Stimulated activated CD4-positive, alpha-beta T cell treated with anti-CD3 and anti-CD28 coated beads, Interleukin-2, amount 100 ng/mL, for 24 hours (primary cell): Measurements from ENCODE around the gene MYO18B.

Source experiments
- DNase-seq, 2 donors: peaks; one replicate each; pipeline ENCODE4 v3.0.0-alpha.2; 2020

The MYO18B gene

DNA sequence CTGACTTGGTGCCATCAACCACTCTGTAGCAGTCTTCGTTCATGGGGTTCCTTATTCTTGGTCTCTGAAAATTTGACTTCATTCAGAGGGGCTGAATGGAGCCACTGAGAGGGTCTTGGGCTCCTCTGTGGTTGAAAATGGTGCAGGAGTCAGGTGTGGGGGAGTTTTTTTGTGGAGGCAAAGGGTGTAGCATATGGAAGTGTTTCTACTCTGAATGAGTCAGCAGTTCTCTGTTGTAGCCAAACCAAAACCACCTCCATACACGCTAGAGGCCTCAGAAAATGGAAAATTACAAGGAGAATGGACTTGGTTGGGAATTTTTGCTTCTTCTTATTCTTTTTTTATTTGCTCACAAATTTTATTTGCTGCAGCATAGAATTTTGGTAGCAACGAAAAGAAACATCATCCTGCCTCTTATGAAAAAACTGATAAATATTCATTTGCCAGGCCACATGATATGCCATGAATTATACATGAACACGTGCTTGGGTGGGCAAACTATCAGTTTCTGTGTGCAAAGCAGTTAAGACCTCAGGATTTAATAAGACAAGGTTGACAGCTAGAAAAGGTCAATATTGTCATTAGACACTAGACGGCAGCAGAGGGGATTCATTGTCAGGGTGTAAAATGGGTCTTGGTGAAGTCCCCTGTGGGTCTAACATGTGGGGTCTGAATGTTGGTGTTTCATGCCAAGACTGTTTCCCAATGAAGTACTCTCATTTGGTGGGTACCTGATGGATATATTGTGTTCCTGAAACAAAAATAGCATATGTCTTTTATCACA is 111.7 kb downstream of the MYO18B start:
- DNase-seq: no peak

DNA sequence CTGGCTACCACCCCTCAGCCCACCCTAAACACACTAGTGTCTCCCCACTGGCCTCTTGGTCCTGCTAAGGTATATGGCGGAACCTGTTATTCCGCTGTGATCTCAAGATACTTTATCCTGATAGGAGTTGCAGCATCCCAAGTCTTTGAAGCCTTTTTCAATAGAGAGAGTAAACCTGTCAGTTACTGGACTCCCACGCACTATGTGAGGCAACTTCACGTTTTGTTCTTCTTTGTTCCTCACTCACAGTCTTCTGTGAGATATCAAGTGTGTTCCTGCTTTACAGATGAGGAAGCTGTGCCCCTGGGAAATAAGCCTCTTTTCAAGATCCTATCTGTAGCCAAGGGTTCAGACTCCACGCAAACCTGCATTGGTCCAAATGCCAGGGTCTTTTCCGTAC is 127.8 kb downstream of the MYO18B start:
- DNase-seq: no peak

DNA sequence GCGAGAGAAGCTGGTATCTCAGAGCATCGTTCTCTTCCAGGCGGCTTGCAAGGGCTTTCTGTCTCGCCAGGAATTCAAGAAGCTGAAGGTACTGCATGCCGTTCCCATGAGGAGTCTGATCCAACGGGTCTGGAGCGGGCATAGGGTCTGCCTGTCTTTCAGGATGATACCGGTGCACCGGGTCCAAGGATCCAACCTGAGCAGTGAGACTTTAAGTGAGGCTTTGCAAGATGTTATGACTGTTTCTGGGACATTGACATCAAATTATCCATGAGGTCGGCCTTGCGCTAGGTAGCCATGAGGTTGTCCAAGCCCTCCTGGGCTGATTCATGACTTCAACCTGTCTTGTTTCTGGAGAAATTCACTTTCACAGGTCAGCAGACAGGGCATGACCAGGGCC is 132.3 kb downstream of the MYO18B start:
- DNase-seq: no peak

DNA sequence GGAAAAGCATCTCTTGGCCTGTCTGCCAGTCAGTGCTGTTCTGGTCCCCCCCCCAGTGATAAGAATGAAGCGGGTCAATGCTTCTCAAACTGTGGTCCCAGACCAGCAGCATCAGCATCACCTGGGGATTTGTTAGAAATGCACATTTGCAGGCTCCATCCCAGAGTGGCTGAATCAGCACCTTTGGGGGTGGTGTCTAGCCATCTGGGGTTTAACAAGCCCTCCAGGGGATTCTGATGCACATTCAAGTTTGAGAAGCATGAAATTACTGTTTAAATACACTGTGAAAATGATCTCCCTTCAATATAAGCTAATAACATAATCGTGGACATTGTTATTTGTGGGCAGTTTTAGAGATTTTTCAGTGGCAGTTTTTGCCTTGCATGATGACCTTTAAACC is 133.5 kb downstream of the MYO18B start:
- DNase-seq: no peak

DNA sequence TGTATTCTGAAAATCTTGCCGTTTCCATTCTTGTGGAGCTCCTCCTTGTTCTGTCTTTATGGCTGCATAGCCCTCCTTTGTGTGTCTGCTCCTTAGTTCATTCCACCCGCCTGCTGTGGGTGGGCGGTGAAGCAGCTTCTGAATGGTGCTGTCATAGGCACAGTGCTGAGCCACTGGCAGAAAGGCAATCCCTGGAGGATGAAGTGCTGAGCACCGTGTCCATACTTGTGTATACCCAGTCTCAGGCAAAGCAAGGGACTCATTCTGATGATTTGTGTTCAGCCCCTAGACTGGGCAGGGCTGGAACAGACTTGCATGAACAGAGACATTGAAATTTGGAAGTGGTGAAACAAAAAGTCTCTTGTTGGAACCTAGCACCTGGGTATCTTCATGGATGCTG is 134.9 kb downstream of the MYO18B start:
- no peak for DNase-seq

DNA sequence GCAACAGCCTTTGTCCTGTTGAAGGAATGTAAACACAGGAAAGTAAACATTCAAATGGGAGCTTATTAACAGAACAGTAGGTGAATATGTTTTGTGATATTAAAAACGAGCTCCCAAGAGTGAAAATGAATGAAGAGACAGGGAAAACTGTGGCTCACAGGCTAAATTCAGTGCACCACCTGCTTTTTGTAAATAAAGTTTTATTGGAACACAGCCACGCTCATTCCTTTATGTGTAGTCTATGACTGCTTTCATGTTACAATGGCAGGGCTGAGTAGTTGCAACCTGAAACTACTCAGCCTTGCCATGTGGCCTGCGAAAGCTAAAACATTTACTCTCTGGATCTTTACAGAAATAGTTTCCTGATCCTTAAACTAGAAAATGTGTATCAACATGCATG is 136.9 kb downstream of the MYO18B start:
- DNase-seq: no peak

DNA sequence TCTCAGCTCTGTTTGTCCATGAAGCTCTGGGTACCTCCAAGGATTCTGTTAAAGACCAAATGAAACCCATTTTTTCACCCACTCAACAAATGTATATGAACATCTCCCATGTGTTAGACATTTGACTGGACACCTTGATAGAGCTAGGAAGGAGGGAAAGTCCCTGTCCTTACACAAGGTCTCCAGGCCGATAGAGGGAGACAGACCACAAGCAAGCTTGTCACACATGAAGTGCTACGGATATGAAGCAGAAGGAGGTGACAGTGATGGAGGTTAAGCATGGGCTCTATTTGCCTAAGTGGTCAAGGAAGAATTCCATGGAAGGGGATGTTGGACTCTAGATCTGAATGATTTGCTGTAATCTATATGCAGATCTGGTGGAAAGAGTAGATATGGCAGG is 138.5 kb downstream of the MYO18B start:
- DNase-seq: no peak

DNA sequence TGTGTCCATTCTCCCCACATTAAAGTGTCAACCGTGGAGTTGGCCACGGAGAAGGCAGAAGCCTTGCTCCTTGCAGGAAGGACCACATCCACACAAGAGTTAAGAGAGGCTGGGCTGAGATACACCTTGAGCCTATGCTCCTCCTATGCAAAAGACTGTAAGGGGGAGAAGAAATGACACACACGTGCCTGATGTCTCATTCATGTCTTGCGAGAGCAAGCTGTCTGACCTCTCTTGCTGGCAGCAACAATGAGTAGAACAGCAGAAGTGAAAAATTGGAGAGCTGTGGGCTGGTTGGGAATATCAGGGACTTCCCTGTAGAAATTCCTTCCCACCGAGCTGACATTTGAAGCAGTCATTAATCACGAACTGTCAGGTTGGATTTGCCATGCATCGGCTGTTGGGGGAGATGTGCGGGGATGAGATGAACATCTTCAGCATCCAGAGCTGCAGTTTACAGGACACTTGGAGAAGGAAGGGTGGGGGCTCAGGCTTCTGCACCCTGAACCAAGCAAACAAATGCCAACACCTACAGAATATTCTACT is 139.3 kb downstream of the MYO18B start:
- DNase-seq: no peak

DNA sequence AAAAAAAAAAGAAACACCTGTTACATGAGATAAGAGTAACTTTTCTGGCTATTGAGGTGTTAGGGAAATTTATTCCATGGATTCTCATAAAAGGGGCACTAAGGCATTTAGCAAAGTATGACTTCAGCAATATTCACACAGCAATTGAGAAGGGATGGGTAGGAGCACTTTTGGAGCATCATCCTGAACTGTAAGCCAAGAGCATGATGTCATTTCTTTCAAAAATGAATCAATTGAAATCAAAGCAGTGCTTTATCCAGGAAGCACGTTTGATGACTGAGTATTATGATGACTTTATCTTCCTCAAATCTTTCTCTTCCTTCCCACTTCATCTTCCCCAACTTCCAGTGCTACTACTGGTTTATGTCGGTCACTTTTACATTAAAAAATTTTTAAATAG is 140.4 kb downstream of the MYO18B start:
- no peak for DNase-seq

DNA sequence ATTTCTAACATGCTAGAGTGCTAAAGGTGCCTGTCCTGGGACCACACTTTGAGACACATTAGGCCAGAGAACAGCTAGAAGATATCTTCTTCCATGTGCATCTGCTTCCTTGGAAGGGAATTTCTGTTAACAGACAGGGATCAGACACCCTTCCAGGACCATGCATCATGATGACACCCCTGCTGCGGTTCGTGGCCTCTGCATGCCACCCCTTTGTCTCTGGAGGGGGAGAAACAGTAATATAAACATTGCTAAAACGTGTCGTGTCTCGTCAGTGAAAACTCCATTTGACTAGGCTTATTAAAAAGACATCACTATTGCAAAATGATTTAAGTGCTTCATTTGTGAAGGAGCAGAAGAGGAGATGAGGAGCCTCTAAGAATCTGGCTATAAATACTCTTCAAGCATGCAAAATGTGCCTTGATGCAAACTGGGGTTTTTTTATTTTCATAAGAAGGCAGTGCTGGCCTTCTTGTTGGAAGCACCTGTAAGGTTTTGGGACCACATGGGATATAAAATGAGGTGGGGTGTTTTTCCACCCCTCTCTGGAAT is 141.6 kb downstream of the MYO18B start:
- no peak for DNase-seq

DNA sequence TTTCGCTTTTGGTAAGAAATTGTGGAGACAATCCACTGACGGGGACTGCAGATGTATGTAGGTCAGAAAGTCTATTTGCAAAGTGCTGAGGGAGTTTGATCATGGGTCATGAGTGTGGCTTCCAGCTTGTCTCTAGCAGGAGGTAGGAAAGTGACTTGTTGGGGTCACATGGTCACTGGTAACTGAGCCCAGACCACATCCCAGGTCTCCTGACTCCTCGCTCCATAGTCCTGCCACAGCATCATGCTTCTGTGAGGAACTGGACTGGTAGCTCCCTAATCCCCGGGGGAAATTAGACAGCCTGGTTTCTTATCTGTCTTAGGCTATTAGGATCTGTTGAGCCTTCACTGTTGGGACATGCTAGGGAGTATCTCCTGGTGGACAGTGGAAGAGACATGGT is 142.1 kb downstream of the MYO18B start:
- DNase-seq: no peak

DNA sequence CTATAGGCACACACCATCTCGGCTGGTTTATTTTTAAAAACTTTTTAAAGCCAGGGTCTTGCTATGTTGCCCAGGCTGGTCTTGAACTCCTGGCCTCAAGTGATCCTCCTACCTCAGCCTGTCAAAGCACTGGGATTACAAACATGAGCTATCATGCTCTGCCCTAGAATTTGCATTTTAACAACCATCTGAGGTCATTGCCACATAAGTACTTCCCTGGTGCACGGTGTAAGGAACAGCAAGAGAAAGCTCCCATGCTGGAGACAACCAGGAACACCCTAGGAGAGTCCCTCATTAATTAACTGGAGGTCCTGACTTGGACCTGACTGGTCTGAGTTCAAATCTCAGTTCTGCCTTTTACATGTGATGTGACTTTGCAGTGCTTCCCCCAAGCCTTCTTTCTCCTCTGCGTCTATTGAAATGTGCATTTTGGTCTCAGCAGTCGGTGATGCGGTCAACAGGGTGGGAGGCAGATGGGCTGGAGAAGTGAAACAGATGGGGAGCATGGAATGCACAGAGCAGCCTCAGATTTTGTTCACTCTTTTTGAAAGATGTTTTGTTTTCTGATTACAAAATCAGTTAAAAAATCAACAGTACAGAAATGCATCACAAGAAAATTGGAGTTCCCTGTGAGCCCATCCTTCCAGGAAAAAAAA is 146.5 kb downstream of the MYO18B start:
- no peak for DNase-seq

DNA sequence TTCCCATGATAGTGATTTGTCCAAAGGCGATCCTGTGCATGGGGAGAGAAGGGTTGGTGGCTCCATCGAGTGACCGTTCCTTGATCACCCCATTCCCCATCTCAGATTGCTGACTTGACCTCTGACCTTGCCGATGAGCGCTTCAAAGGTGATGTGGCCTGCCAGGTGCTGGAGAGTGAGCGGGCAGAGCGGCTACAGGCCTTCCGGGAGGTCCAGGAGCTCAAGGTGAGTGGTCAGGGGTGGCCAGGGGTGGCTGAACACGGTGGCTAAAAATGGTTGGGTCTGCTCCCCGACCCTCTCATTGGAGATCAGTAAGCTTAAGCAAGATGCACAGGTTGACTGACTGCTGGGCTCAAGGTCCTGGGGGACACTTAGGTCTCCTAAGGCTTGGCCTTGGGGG is 148.7 kb downstream of the MYO18B start:
- no peak for DNase-seq

DNA sequence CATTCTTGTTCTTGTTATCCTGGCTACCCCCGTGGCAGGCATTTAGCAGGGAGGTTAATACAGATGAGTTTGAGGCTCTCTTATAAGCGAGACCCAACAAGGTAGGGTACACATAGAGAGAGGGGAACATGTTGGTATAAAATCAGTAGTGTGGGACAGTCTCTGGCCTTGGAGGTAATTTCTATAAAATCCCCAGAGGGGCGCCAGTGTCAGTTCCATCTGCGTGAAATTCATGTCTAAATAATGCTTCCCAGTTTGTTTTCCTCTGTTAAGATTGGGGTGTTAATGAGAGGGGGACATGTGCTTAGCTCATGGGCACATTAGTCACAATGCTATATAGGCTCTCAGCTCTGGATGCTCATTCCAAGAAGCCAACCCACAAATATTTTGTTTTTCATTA is 150.7 kb downstream of the MYO18B start:
- no peak for DNase-seq

DNA sequence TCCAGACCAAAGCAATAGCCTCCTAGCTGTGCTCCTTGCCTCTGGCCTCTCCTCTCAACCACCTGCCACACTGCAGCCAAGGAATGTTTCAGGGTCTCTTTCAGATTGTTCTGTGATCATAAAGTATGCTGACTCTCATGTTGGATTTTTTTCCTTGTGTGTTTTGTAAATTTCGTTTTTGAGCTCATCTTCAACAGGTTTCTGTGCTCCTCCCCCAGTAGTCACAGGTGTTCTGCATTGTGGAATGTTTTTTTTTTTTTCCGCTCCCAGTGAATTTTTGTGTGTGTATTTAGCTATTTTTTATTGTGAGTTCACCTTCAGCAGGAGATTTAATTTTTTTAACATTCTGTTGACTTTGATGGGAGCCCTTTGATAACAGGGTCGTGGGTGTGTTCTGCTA is 153.7 kb downstream of the MYO18B start:
- DNase-seq: no peak

DNA sequence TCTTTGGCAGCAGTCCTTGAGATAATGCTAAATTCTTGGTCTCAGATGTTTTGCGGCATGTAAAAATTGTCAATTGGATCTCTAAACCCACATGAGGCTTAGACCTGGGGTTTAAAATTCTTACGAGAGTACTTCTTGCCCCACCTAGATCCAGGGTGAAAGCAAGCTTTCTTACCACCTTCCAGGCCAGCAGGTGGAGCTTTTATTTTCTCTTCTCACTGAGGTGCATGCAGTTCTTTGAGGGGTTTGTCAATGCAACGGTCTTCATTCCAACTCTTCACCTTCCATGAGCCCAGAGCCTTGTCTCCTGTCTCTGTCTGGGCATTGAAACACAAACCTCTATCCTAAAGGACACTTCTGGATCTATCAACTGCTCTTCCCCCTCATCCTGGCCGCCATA is 154.1 kb downstream of the MYO18B start:
- no peak for DNase-seq

DNA sequence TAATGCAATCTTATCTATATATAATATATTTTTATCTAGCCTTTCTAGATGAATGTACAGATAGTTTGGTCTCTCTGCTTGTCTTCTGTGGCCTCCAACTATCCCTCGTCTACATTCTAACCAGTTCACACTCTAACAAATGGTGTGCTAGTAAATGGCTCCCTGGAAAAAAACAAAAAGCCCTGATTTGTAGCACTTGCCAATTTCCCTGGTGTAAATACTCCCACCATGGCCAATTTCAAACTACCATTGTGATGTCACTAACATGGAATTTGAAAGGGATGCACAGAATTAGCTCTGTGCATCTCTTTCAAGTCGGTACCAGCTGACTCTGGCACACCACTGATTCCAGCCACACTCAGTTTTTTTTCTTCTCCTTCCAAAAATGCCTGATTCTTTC is 154.6 kb downstream of the MYO18B start:
- no peak for DNase-seq

DNA sequence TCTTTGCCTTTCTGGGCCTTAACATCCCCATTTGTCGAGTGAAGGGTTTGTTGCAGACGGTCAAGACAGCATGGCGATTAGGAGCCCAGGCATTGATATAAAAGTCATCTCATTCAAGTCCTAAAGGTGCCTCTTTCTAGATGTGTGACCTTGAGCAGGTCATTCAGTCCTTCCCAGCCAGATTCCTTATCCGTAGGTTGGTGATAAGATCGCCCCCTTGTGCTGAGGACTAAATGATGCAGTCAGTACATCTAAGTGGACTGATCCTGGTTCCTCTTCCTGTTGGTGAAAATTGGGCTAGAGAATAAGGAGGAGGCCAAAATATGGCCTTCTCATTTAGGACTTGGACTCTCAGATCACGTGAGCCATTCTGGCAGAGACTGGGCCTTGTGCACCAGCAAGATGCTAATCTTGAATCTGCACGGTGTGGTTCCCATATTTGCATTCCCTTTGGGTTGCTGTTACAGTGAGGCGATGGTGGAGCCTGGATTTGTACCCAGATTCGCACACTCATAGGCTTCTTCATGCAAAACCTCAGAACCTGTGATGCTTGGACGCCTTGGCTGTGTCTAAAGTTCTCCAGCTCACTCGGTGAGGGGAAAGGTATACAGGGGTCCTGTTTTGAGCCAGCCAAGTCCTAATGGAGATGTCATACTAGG is 156.8 kb downstream of the MYO18B start:
- no peak for DNase-seq

DNA sequence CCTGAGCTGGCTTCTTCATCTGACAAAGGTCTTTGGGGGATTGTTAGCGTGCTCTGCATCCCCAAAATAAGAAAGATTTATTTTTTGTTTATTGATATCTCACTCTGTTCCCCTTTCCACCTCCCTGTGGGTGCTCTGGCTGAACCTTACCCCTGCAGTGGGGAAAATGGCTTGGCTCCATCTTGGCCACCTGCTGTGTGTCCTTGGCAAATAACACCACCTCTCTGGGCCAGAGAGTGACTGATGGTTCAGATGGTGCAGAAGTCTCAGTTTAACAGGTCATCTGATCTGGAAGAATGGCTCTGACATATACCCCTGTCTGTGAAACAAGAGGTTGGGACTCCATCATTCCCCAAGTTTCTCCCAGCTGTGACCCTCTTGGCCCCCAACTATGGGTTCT is 157.6 kb downstream of the MYO18B start:
- no peak for DNase-seq

DNA sequence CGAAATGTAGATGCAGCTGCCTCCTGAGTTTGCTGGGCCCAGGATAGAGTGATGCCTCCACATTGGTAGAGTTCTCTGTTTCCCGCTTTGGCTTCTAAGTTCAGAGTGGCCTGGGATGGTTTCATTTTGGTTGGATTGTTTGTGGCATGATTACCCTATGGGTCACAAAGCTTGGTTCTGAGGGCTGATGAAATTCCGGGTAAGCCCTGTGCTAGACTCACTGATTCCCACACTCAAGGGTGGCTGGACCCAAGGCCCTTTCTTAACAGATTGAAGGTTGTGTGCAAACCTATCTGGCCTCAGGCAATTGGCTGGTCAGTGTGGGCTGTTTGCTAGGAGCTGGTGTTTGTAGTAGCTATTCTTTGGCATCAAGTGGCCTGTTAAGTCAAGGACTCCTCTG is 158.4 kb downstream of the MYO18B start:
- DNase-seq: no peak

DNA sequence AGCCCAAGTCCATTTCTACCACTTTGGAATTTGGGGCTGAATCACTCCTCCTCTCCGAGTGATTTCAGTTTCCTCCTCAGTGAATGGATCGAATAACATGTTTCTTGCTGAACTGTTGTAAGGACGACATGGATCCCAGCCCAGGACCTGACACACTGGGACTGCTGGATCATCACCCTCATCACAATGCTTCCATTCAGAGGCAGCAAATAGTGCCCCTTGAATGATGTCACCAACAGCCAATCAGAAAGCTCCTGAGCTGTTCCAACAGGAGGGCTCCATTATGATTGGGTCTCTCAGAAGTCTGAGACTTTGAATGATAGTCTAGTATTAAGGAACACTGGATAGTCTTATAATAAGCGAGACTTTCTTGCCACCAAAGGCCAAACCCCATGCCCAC is 158.9 kb downstream of the MYO18B start:
- no peak for DNase-seq

DNA sequence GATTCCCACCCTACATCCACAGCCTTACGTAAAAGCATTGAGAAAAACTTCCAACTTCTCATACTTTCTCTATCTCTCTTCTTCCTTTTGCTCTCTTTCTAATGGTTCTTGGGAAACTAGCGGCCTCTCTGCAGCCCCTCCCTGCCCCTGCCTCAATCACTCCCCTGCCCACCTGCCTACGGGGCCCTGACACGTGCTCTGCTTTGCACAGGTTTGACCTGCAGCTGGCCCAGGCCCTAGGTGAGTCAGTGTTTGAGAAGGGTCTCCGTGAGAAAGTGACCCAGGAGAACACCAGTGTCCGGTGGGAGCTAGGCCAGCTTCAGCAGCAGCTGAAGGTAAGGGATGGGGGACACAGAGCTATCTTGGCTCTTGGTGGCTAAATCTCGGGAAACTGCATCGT is 160.4 kb downstream of the MYO18B start:
- DNase-seq: no peak

DNA sequence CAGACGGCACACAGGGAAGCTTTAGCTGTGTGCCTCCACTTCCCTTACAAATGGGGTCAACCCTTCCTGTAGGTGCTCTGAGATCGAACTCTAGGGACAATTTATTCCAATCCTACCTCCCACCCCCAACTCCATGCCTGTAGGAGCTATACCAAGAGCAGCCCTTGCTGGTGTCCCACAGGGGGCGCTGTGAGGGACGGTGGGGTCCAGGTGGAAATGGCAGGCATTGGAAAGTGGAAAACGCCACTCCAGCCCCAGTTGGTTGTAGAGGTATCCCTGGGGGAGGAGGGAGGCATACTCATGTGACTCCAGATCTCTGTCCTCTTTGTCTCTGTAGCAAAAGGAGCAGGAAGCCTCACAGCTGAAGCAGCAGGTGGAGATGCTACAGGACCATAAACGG is 161.3 kb downstream of the MYO18B start:
- peak in 1 of 2 donors; percentile 24 for DNase-seq

DNA sequence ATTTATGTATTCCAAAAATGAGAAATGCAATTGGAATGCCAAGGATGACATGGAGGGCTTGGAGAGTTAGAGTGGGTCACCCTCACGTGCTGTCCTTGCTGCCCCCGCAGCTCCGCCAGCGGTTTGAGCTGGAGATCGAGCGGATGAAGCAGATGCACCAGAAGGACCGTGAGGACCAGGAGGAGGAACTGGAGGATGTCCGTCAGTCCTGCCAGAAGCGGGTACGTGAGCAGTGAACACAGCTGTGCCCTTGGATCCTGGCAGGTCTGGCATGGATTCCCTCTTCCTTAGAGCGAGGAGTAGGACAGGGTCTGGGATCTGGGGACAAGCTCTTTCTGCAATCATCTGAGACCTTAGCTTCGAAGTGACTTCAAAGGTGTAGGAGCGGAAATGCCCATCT is 166.2 kb downstream of the MYO18B start:
- no peak for DNase-seq
